LoVo (cell line): Measurements from ENCODE around the gene CHST14.
A peak's percentile ranks its signal among the peaks of the same experiment; 100 is the strongest.

Source experiments
- DNase-seq: peaks from one replicate; pipeline ENCODE4 v3.0.0-alpha.2; 2016; ENCODE audit warnings: low spot score

CHST14 gene

DNA sequence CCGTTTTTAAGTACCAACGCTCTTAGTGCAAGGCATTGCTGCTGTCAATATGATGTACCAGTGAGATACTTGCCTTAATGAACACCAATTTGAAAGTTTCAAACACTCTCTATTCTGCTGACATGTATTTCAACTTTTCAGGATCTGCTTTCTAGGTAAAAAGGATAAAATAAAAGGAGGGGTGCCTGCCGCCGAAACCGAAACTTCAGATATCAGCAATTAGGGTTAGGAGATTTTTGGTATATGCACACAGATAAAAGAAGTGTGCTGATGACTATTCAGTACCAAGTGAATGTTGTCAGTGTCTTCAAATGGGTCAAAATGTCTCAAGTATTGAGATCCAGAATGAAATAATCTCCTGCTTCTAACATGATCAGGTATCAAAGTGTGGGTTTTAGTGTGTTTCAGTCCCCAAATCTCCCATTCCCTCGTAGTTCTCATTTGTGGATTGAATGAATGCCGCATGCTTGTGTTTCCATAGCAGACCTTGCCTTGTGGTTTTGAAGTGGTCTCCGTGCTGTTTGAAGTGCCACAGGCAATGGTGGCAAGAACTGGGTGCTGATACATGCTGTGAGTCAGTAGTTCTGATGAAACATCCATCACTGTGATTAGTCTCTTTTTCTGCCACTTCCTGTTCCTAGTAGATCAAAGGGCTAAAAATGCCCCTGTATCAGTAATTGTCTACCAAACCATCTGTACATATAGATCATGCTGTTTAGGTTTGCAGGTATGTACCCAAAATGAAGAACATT lies 22.5 kb downstream of the CHST14 start:
- no peak for DNase-seq

DNA sequence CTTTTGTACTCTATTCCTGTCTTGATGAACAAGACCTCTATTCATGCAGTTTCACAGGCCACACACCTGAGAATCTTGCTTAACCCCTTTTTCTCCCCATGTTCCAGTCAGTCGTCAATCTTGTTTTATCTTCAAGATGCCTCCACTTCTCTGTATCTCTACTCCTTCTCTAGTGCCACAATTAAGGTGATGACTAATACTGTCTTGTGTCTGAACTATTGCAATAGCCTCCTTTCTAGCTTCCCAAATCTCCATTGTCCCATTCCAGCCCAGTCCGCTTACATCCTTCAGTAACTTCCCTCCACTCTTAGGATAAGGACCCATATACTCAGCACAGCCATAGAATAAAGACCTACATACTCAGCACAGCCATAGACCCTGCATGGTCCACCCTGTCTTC lies 24.7 kb downstream of the CHST14 start:
- DNase-seq = no peak

DNA sequence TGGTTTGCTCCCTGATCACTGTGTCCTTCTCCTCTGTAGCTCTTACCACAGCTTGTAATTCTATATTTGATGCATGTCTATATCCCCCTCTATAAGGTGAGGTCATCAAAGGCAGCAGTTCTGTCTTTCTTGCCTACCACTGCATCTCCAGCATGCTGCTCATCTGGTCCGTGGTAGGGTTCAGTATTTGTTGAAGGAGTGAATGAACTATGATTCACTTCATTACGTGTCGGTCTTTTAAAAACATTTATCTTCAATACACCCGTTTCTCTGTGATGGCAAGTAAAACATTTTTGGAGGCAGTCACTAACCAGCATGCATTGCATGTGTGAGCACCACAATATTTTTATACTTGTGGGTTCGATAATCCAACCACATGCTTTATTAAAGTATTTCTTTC lies 27.6 kb downstream of the CHST14 start:
- no peak for DNase-seq

DNA sequence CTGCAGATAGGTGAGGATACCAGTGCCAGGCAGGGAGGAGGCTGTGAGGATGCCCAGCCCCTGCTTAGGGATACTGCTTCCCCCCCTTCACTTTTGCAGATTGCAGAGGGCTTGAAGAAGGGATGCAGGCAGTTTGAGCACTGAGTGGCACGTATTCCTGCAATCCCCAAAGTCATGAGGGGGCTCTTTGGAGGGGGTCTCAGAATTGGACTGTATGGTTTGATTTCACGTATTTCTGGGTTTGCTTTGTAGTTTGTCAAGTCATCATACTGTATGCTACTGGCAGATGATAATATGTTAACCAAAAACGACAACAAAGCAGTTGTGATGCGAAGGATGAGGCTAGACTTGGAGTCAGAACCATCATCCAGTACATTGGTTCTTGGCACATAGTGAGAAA lies 28.1 kb downstream of the CHST14 start:
- DNase-seq = no peak

DNA sequence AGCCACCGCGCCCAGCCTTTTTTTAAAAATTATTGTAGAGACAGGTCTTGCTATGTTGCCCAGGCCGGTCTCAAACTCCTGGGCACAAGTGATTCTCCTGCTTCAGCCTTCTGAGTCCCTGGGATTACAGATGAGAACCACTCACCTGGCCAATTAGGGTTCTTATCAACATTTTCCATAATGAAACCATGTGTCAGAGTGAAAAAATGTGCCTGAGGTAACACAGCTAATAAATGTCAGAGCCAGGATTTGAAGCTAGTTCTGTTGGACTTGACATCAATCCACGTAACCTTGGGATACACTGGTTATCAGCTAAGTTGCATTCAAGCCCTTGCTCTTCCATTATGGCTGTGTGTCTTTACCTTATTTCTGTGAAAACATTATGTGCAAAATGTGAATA lies 29.1 kb downstream of the CHST14 start:
- DNase-seq = no peak

DNA sequence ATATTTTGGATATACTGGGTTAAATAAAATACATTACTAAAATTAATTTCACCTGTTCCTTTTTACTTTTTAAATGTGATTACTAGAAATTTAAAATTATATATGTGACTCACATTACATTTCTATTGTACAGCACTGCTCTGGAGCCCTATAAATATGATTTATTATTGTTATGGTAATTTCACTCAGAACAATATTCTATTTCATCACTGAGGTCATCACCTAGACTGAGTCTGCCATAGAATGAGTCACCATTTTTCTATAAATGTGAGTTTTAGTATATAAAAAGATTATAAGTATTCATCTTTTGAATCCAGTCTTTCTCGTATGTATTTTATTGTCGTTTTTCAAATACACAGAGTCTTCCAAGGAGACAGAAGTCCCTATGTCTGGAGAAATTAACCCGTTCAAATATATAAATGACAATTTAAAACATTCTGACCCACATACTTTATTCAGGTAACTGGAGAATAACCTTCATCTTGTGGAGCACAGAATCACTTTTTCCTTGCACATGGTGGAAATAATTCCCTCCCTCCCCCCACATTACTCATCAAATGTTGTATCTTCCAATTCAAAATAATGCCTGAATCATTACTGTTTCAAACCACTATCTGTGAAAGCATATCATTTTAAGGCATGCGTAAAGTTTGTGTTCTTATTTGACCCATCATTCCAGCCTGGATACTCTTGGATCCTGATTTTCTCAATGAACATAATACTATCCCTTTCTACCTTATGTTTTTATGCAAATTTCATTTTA lies 30.0 kb downstream of the CHST14 start:
- DNase-seq = no peak

DNA sequence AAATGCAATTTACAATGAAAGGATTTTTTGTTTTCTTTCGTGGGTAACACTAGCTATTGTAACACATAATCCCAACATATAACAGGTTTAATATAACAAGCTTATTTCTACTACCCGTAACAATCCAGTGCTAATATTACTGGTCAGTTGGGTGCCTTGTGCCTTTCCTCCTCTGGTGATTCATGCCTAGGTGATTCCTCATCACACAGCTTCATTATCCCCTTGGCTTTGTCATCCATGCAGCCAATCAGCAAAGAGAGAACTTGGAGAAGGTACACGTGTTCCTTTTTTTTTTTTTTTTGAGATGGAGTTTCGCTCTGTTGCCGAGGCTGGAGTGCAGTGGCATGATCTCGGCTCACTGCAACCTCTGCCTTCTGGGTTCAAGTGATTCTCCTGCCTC lies 30.7 kb downstream of the CHST14 start:
- no peak for DNase-seq

DNA sequence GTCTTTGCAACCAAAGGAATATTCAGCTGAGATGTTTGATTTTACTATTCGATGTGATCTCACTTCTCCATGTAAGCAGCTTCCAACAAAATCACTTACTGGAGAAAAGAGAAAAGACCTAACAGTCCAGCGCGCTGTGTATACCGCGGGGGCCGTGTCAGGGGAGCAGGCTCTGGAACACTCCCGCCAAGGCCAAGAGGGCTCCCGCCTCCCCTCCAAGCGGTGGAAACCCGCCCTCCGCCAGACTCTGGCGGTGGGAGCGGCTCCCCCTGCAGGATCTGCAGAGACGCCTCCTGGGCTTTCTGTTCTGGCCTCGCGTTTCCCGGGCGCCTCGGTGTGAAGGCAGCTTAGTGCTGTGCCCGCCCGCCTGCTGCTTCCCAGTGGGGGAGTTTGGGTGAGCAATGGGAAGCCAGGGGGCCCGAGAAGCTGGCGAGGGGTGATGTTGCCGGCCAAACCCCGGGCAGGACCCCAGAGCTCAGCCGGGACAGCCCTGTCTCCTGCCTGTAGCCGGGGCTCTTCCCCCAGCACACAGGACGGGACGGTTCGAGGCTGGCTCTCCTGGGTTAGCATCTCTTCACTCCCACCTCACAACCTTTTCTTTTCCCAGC lies 36.3 kb downstream of the CHST14 start:
- peak; percentile 72 for DNase-seq

DNA sequence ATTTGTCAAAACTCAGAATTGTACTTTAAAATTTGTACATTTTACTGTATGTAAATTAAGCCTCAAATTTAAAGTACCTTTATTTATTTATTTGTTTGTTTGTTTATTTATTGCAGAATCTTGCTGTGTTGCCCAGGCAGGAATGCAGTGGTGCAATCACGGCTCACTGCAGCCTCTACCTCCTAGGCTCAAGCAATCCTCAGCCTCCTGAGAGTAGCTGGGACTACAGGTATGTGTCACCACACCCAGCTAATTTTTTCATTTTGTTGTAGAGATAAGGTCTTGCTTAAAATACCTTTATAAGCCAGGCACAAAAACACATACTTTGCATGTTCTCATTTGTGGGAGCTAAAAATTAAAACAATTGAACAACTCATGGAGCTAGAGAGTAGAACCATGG lies 37.4 kb downstream of the CHST14 start:
- no peak for DNase-seq

DNA sequence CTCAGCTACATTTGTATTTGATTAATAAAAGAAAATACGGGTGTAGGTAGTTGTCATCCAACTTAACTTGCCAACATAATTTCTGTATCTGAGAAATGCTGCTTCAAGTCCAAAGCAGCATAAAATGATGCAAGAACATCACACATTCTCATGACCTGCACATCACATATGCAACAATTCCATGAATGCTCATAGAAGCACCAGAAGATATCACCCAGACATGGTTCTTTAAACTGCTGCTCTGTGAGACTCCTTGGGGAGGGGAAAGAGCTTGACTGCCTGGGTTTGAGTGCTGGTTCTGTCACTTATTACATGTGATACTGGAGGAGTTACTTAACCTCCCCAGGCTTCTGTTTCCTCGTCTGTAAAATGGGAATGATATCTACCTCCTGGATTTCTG lies 39.4 kb downstream of the CHST14 start:
- no peak for DNase-seq

DNA sequence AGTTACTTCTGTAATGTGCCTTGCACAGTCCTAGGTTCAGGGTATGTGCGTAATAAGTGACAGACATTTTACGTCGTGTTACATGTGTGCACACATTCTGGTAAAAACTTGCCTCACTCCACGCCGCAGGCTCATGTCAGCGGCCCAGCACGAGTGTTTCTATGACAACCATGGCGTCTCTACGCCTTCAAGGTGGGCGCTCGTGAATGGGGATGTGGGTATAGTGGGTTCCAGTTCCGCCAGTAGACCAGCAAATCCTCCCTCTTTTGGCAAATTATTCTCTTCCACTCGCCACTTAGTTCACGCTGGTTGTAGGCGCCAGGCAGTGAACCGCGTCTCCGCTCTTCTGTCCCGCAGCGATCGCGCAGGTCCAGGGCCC lies 40.3 kb downstream of the CHST14 start:
- no peak for DNase-seq

DNA sequence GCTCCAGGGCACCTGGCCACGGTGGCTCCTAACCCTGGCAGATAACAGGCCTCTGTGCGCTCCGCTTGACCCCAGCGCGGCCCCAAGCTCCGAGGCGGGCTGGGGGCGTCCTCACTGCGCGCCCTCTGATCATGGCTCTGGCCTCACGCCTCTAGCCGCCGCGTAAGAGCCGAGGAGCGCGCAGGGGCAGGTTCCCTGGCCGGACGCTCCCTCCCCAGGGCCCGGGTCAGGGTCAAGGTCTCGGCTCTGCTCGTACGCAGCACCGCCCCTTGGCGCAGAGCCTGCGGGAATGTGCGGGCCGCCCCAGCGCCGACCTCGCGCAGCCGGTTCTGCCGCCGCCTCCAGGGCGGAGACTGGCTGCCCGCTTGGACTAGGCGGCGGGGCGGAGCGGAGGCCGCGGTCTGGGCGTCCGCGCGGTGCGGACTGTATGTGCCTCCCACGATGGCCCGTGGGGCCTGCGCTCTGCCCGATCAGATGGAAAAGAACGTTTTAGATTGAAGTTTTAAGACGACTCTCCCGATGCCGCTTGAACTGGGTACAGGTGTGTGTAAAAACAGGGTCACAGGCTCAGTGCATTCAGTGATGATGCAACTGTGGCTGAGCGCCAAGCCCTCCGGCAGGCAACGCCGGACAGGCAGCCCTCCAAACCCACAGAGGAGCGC lies 40.8 kb downstream of the CHST14 start:
- peak; percentile 76 for DNase-seq

DNA sequence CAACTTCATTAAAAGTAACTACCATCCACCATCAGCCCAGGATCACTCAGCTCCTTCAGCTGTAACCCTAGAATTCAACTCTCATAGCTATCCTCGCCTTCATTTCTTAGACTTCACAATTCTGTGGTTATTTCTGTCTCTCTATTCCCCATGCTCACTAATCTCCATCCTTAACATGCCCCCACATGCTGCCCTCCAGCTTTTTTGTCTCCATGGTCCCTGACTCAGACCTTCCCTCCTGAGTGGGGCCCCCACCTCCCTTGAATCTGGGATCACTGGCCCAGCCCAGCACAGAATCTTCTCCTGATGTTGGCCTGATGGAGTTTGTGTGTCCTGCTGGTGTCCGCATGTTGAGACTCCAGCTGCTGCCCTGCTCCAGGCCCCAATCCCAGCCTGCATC lies 41.7 kb downstream of the CHST14 start:
- DNase-seq = no peak

DNA sequence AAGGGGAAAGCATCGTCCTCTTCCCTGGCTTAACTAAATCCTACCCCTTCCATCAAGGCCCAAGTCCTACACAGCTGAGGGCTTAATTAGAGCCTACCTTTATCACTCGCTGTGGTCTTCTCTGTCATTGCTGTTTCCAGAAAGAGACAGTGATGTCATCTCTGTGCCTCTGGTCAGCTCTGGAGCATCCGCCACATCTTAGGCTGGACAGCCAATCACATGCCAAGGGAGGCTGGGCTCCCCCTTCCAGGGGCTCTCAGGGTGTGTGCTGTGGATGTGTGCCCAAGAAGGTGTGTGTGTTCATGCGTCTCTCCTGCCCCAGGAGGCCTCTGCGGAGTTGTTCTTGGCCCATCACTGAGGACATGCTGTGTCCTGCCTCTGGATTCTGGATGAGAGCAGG lies 42.8 kb downstream of the CHST14 start:
- no peak for DNase-seq

DNA sequence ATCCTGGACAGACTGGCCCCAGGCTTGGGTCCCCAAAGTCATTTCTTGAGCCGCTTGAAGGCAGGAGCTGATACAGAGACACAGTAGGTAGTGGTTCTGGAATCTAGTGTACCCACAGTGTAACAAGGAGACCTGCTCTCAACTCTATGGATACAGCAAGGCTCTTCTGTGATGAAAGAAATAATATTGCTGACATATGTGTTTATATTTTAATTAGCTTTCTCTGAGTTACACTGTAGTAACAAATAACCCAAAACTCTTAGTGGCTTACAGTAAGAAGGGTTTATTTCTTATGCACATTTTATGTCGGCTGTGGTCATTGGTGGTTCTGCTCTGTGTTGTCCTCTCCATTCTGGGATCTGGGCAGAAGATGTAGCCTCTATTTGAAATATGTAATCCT lies 45.5 kb downstream of the CHST14 start:
- DNase-seq = no peak
